Osteoblast (primary cell): ENCODE results near the gene NELFB. TPM values are rescaled to one million over a fixed set of nuclear protein-coding genes. Genes with fewer than 3 reads are reported as not detected.

Experiments used
- DNase-seq: peaks from one replicate; pipeline ENCODE4 v3.0.0; 2011; ENCODE audit warnings: low spot score, mixed read lengths; ENCODE audit not compliant: insufficient read length; ENCODE audit errors: missing footprints
- H2AFZ ChIP-seq: 2 replicates; pipeline ENCODE4 v1.6.0; 2011; ENCODE audit warnings: mild to moderate bottlenecking, low read length
- H3K27ac ChIP-seq: 2 replicates; pipeline ENCODE4 v1.5.1; 2011; ENCODE audit warnings: mild to moderate bottlenecking, low read depth, low read length, moderate library complexity
- H3K27me3 ChIP-seq: 2 replicates; pipeline ENCODE4 v1.6.0; 2012; ENCODE audit warnings: mild to moderate bottlenecking, control low read depth, inconsistent platforms, low read length, moderate library complexity; ENCODE audit not compliant: insufficient read depth
- H3K36me3 ChIP-seq: 2 replicates; pipeline ENCODE4 v1.5.1; 2011; ENCODE audit warnings: mild to moderate bottlenecking, low read length, control low read depth, moderate library complexity; ENCODE audit not compliant: insufficient read depth
- H3K4me1 ChIP-seq: 2 replicates; pipeline ENCODE4 v1.5.1; 2011; ENCODE audit warnings: mild to moderate bottlenecking, low read length, control low read depth, moderate library complexity; ENCODE audit not compliant: insufficient read depth
- H3K4me2 ChIP-seq: 2 replicates; pipeline ENCODE4 v1.6.0; 2011; ENCODE audit warnings: mild to moderate bottlenecking, low read length; ENCODE audit not compliant: insufficient read depth
- H3K4me3 ChIP-seq: fragments of 200-600 bp; sonication (generic); 3 replicates; pipeline ENCODE4 v1.5.1; 2012; ENCODE audit warnings: mild to moderate bottlenecking, low read length, inconsistent platforms; ENCODE audit not compliant: insufficient read depth
- H3K79me2 ChIP-seq: 2 replicates; pipeline ENCODE4 v1.6.0; 2012; ENCODE audit warnings: mild to moderate bottlenecking, low read length, control low read depth, inconsistent platforms; ENCODE audit not compliant: insufficient read depth
- H3K9me3 ChIP-seq: 2 replicates; pipeline ENCODE4 v1.5.1; 2011; ENCODE audit warnings: low read depth, low read length, control low read depth
- H4K20me1 ChIP-seq: 2 replicates; pipeline ENCODE4 v1.6.0; 2012; ENCODE audit warnings: mild to moderate bottlenecking, low read length, control low read depth; ENCODE audit not compliant: insufficient read depth
- total RNA-seq: library from RNA; depleted of rRNA; stranded (reverse); fragments of >200 nt; gene quantifications from 2 replicates; pipeline ENCODE4 v1.2.3, GENCODE V29; 2012
- TF ChIP-seq, protein P1 (sequence below): IDR thresholded peaks from 2 replicates; pipeline ENCODE4 v1.5.1; 2011; ENCODE audit warnings: mild to moderate bottlenecking, low read depth, low read length, moderate library complexity; ENCODE audit errors: extremely low read depth

The NELFB gene
- total RNA-seq, 1 donor: 47.4 TPM

DNA sequence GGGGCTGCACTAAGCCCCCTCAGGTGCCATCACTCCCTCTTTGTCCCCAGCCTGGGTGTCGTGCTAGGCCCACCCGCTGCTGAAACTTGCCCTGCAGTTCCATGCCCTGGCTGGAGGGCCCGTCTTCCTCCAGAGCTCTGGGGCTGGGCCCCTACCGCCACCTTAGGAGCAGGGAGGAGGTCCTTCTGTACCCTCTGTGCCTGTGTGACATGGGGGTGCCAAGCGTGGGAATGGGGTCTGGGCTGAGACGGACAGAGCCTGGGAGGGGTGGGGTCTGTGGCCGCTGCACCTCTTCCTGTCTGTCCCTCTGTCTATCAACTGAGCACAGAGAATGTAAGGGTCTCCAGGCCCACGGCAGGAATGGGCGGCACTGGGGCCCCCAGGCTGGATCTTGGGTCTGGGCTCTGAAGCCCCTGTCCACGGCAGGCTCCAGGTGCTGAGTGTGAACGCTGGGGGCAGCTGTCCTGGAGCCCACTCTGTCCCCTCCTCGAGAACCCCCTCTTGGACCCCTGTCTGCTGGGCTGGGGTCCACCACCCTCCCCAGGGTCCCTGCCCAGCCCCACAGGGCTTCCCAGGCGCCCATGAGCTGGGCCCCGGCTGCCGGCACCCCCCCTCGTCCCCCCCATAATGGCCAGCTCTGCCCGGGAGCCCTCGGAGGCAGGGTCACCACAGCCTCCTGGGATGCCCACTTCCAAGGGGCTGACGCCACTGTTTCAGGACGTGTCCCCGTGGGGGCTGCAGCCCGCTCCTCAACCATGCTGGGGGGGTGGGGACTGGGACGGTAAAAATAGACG is 62.8 kb downstream of the NELFB start:
- TF ChIP-seq, protein P1, sequence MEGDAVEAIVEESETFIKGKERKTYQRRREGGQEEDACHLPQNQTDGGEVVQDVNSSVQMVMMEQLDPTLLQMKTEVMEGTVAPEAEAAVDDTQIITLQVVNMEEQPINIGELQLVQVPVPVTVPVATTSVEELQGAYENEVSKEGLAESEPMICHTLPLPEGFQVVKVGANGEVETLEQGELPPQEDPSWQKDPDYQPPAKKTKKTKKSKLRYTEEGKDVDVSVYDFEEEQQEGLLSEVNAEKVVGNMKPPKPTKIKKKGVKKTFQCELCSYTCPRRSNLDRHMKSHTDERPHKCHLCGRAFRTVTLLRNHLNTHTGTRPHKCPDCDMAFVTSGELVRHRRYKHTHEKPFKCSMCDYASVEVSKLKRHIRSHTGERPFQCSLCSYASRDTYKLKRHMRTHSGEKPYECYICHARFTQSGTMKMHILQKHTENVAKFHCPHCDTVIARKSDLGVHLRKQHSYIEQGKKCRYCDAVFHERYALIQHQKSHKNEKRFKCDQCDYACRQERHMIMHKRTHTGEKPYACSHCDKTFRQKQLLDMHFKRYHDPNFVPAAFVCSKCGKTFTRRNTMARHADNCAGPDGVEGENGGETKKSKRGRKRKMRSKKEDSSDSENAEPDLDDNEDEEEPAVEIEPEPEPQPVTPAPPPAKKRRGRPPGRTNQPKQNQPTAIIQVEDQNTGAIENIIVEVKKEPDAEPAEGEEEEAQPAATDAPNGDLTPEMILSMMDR: no peak

DNA sequence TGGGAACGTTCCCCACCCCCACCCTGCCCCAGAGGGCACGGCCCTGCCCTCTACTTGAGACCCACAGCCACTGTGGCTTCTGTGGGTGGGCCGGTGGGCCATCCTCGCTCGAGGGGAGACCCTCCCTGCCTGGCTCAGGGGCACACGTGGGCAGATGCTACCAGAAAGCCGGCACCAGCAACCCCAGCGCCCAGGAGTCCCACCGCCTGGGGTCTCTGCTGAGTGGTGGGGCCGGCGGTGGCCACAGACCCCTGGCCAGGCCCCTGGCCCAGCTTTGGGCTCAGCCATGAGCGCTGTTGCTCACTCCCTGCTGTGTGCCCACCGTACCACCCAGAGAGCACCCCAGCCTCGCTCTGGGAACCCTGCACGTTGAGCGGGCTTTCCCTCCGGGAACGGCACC is 63.5 kb downstream of the NELFB start:
- TF ChIP-seq, protein P1: no peak
- H3K79me2 ChIP-seq: no peaks in the 10 kb centered on the region
- no peaks in the 10 kb centered on the region for H3K36me3 ChIP-seq
- no peak overlapping the region for H2AFZ ChIP-seq
- H3K9me3 ChIP-seq: no peaks in the 10 kb centered on the region
- no peak overlapping the region for H3K27ac ChIP-seq
- peaks cover 3% of the 10 kb centered on the region for H4K20me1 ChIP-seq
- no peaks in the 10 kb centered on the region for H3K4me1 ChIP-seq
- no peaks in the 10 kb centered on the region for H3K27me3 ChIP-seq
- H3K4me3 ChIP-seq: no peak overlapping the region
- H3K4me2 ChIP-seq: no peak overlapping the region
- DNase-seq: peak; percentile 92

More for the DNA sequence above, 62.8 kb downstream of the NELFB start:
- Histone ChIP-seq H3K79me2 (no peaks in the 10 kb centered on the region), H3K27me3 (no peaks in the 10 kb centered on the region), H3K27ac (no peak overlapping the region), H4K20me1 (peaks cover 3% of the 10 kb centered on the region), H3K4me3 (no peak overlapping the region), H3K4me1 (no peaks in the 10 kb centered on the region), H2AFZ (no peak overlapping the region), H3K9me3 (no peaks in the 10 kb centered on the region), H3K4me2 (no peak overlapping the region), H3K36me3 (no peaks in the 10 kb centered on the region)
- DNase-seq: peak; percentile 88

DNA sequence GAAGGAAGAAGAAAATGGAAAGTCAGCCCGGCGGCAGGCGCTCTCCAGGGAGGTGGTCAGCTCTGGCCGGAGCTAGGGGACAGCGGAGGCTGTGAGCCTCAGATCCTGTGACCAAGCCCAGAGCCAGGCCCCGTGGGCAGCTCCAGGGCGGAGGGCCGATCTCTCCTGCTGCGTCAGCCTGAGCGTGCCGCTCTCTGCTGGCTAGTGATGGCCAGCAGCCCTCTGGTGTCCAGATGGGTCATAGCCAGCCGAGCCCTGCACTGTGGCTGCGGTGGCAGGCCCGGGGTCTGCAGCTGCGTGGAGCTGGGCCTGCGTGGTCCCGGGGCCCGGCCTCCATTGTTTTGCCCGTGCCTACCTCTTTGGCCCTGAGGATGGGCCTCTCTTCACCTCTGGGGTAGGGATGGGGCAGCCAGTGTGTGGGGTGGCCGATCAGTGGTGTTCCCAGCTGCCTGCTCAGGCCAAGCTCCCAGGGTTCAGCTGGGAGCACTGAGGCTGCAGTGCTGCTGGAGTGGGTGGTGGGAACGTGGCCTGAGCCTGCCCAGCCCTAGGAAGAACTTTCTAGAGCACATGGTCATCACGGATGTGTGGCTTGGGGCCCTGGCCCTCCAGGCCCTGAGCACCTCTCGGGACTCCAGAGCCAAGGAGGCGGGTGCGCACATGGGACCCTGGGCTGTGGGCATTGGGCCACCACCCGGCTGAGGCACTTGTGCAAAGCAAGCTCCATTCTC is 64.0 kb downstream of the NELFB start:
- Histone ChIP-seq H3K36me3 (no peaks in the 10 kb centered on the region), H3K4me1 (no peaks in the 10 kb centered on the region), H3K27ac (no peak overlapping the region), H2AFZ (no peak overlapping the region), H4K20me1 (peaks cover 3% of the 10 kb centered on the region), H3K4me2 (no peak overlapping the region), H3K27me3 (no peaks in the 10 kb centered on the region), H3K79me2 (no peaks in the 10 kb centered on the region), H3K4me3 (no peak overlapping the region), H3K9me3 (no peaks in the 10 kb centered on the region)
- TF ChIP-seq, protein P1: peak; percentile 41
- peak; percentile 99 for DNase-seq
